Activated CD4-positive, alpha-beta T cell treated with anti-CD3 and anti-CD28 coated beads for 24 hours (primary cell): ENCODE results near the gene ATAT1.
"Not testable (repeated sequence)": the region's sequence is repeated elsewhere in the genome, so short reads cannot be mapped to it uniquely, and the experiment has no call there.

Source experiments
- DNase-seq, 2 donors: peaks; one replicate each; pipeline ENCODE4 v3.0.0-alpha.2; 2020; ENCODE audit warnings: low read depth in 2 of 2

ATAT1 gene

DNA sequence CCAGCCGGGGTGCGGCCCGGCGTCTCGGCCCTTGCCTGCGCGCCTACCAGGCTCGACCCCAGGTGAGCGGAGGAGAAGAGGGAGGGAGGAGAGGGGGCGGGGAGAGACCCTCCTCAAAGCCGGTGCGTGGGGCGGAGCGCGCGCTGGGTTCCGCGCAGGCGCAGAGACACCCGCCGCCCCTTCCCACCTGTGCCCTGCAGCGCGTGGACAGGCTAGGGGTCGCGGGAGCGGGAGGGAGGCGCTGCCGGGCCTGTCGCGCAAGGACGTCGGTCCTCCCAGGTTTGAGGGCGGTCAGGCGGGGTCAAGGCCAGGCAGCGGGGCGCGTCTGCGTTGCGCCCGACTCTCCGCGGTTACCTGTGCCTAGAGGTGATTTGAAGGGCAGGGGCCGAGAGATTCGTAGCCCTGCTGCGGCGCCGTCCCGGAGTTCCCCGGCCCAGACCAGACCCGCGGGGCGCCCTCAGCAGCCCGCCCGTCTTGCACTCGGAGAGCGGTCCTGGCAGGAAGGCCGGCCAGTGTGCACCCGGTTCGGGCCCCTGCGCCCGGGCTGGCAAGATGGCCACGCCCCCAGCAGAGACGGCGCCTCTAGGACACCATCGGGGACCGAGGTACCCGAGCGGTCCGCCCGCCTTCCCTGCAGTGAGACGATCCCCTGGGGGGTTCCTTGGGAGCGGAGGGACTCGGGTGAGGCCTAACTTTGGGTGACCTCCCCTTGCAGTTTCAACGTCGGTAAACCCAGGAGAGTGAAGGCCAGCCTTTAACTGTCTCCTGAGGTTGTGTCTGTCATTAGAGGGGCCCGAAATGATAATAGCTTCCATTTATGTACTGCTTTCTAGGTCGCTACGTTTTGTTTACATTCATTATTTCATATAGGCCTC, 20.8 kb downstream of the ATAT1 start:
- DNase-seq = peak; percentile 57 to 60

DNA sequence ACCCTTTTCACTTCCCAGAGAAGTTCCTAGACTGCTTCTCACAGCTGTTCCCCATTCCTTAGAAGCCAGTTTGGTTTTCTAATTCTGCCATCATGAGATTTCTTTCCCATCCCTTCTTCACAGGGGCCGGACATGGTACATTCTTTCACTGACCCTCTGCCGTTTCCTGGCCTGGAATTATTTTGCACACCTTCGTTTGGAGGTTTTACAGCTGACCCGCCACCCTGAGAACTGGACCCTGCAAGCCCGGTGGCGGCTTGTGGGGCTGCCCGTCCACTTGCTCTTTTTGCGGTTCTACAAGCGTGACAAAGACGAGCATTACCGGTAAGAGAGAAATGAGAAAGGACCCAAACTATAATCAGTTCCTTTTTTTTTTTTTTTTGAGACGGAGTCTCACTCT, 24.5 kb downstream of the ATAT1 start:
- DNase-seq = no peak

DNA sequence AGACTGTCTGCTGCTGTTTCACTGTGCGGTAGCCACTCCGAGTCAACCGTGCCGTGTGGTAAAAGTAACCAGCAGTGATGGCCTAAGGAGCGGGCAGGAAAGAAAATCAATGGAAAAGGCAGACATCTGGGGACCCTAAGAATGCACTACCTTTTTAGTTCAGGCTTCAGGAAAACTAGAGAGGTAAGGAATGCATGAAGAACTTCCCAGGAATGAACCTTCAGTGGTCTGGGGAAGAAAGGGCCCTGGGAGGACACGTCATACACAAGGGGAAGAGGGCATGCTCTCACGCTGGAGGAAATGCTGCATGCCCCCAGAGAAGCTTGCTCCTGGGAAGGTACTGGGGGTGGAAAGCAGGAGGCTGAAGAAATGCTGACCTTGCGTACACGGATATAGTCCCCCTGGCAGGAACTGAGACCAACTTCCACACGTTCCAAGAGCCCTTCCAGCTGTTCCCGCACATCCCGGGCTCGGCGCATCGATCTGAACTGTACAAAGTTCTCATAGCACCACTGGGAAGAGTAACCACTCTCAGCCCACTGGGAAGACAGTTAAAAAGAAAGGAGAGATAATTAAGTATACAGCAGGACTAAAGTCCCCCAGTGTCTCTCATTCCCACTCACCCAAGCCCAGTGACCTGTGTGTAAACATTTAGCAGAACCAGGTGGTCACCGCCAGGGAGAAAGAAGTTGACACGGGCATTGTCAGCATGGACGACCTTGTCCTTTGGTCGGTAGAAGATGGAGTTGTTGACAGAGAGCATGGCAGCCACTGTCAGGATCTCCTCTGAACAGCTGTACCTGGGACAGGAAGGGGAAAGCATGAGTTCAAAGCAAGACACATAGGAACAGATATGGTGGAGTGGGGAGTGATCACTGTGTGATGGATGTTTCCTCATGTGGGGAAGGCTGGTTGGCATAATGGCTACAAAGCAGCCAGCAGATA, 28.4 kb downstream of the ATAT1 start:
- DNase-seq = no peak

DNA sequence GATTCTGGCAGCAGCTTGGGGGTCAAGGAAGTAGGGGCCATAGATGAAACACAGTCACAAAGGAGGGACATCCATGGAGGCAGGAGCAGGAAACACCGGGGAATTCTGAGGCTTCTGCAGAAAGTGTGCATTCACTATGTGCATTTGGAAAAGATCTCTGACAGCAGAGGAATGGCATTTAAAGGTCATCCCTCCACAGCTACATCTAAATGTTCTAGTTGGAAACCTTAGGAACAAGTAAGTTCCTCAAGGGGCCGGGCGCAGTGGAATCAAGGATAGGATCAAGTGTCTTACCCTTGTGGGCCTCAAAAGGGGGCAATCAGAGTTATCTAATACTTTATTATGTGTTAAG, 29.0 kb downstream of the ATAT1 start:
- DNase-seq = no peak

DNA sequence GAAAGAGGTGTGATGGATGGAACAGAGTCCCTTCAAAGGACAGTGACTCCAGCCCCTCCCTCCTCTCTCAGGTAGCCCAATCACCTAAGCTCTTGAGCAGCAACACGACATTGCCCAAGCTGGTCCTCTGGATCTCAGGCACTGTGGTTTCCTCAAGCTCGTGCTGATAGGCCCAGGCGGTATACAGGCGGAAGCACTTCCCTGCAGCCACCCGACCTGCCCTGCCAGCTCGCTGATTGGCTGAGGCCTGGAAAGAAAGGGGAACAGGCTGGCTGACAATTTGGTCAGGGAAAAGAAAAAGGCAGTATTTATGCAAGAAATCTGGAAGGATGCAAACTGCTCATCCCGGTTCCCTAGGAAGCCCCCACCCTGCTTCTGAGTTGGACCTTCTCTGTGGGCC, 29.8 kb downstream of the ATAT1 start:
- no peak for DNase-seq

DNA sequence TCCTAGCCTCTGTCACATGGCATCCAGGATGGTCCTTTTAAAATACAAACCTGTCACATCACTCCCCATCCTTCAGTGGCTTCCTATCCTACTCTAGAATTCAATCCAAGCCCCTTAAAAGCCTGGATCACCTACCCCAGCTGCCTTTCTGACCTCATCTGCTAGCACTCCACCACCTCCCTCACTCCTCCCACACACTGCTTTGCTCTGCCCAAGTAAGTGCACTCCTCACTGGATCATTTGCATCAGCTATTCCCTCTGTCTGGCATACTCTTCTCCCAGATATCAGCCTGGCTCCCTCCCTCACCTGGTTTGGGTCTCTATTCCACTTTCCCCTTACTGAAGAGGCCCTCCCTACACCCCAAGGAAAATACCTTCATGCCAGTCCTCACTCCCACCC, 30.8 kb downstream of the ATAT1 start:
- no peak for DNase-seq

DNA sequence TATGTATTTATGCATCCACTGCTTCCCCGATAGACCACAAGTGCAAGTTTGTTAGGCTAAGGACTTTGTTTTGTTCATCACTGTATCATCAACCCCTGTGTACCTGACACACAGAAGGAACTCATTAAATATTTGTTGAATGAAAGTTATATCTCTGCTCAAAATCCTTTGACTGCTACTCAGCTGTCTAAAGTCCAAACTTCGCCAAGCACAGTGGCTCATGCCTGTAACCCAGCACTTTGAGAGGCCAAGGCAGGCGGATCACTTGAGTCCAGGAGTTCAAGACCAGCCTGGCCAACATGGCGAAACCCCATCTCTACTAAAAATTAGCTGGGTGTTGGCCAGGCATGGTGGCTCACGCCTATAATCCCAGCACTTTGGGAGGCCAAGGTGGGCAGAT, 31.2 kb downstream of the ATAT1 start:
- not testable (repeated sequence) for DNase-seq

DNA sequence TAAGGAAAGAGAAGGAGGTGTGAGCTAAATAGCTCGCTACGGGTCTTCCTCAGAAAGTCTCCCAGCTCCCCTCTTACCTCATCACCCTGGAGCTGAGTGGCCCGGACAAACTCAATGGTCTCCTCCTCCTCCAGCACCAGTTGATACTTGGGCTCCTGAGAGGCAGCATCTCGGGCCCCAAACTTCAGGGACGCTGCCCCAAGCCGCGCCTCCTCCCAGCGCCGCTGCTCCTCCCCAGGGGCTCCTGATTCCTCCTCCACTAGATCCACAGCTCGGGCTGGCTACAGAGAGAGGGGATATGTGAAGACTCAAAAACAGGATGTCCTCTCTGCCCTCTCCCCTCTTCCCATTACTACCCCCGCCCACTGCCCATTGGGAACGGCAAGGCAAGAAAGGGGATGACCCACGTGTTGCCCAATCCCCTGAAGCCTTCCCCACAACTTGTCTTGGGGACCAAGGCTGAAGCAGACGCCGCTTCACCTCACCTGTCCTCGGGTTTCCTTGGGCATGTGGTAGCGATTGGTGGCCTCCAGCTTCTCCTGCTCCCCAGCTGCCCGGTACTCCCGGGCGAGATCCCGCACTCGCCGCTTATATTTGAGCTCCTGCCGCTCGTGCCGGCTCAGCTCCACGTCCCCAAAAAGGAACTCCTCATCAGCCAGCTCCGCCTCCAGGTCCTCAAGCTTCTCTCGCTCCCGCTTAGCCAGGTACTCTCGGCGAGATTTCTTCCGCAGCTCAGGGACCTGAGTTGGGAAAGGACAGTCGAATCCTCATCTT, 38.5 kb downstream of the ATAT1 start:
- no peak for DNase-seq

DNA sequence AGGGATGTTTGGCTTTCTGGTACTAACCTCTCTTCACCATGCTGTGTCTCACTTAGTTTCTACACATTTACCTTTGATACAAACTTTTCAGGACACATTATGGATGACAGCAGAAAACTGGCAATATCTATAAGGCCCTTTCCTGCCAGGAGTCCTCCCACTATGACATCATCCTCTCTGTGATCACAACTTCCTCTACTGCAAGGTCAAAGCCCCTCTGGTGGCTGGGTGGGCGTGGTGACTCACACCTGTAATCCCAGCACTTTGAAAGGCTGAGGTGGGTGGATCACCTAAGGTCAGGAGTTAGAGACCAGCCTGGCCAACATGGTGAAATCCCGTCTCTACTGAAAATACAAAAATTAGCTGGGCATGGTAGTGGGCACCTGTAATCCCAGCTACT, 39.6 kb downstream of the ATAT1 start:
- DNase-seq = not testable (repeated sequence)

DNA sequence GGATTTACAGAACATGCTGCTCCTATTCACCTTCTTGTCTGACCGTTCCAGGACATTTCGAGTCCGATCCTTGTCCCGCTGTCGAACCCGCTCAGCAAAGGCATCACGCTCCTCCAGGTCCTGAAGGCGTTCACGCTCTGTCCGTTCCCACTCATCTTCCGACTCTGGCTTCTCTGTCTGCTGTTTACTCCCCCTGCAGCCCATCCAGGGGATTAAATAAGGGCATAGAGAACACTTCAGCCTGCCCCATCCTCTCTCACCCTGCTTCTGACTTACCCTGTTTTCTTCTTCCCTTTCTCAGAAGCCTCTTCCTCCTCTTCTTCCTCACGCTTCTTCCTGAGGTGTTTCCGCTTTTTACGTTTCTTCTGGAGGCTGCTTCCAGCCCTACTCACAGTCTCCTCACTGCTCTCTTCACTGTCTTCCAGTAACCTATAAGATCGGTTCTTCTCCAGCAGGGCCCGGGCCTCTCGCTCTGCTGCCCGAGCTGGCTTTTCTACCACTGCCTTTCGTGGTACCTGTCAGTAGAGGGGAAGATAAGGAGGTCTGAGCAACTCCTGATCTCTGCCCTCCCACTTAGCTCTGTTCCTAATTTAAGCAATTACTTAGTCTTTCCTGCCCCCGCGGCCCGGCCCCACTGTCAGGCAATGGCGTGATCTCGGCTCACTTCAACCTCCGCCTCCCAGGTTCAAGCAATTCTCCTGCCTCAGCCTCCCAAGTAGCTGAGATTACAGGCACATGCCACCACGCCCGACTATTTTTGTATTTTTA, 44.3 kb downstream of the ATAT1 start:
- DNase-seq = no peak

DNA sequence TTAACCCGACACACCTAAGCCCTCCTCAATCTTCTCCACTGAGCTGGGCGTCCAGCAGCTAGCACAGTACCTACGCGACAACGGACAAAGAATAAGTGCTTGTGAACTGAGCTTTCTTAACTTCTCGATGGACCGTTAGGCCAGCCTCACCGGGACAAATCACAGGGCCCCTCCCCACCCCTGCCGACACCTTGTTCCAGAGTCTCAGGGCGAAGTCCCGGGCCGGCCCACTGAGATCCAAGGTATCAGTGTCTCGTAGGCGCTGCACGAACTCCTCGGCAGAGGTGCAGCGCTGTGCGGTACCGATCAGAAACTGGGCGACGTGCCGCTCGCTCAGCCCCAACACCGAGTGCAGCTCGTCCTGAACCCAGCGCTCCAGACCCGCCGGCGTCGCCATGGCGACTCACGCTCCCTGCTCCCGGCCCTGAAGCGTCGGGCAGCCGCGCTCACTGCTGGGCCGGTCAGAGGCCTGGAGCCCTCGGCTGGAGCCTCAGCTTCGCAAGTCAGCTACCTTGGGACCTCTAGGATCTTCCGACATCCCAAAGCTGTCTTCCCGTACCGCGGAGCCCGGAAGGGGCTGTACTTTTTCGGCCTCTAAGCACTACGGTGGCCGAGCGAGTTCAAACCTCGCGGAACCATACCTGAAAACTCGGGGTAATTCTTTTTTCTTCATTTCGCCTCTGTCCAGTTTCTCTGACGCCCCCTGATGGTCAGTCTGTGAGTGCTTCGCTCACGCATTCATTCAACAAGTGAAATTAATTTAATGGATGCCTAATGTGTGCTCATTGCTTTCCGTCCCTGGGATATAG, 46.0 kb downstream of the ATAT1 start, which contains the start of gene DHX16:
Gene DHX16 (minus strand): TSS at position 562 of the 809 bp plus-strand sequence. CDS start 165 bp downstream, at position 397.
- DNase-seq = peak; percentile 83 to 88

DNA sequence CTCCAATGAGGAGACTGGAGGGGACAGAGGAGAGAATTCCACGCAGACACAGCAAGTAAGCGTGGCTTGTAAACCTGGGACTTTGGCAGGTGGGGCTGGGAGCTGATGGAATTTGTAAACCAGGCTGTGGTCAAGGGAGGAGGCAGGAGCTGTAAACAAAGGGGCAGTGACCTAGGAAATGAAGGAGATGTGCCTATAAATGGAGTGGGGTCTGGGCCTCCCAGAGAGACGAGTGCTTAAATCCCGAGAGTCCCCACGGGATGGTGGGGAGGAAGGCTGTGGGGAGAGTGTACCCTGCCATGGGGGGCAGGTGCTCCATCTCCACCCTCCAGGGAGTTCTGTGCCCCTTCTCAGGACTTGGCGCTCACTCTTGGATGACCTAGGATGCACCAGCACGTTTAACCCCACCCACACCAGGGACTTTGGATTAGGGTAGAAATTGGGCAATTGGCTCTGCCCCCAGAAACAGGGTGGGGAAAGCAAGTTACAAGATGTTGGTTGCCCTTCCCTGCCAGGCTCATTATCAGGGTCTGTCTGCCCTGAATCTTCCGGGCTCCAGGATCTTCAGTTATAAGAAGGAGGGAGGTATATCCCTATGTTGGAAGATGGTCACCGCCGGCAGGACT, 50.1 kb downstream of the ATAT1 start:
- DNase-seq = no peak

DNA sequence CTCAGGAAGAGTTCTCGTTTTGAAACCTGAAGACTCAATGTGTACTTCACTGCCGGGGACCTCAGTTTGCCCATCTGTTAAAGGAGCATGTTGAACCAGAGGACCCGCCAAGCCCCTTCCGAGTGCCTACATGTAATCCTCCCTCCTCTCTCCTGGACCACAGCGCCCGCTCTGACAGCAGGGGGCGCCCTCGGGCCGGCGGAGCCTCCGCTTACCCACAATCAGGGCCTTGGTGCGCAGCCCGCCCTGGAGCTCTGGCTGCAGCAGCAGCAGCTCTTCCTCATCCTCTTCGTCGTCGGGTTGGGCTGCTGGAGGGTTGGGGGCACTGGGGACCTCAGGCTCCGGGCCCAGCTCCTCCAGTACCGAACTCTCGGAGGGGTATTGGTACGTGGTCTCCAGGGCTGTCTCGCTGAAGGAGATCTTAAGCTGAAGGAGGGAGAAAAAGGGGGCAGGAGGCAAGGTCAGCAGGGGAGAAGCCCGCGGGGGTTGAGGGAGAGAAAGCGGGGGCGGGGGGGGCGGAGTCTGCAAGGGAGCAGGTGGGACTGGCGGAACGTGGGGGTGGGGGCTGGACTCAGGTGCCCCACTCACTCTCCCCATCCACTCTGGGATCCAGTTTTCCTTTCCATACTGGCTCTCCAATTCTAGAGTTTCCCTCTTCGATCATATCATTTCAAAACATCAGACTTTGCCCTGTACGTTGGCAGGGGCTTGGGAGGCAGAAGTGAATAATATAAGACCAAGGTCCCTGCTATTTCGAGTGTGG, 52.5 kb downstream of the ATAT1 start:
- DNase-seq = peak; percentile 91

DNA sequence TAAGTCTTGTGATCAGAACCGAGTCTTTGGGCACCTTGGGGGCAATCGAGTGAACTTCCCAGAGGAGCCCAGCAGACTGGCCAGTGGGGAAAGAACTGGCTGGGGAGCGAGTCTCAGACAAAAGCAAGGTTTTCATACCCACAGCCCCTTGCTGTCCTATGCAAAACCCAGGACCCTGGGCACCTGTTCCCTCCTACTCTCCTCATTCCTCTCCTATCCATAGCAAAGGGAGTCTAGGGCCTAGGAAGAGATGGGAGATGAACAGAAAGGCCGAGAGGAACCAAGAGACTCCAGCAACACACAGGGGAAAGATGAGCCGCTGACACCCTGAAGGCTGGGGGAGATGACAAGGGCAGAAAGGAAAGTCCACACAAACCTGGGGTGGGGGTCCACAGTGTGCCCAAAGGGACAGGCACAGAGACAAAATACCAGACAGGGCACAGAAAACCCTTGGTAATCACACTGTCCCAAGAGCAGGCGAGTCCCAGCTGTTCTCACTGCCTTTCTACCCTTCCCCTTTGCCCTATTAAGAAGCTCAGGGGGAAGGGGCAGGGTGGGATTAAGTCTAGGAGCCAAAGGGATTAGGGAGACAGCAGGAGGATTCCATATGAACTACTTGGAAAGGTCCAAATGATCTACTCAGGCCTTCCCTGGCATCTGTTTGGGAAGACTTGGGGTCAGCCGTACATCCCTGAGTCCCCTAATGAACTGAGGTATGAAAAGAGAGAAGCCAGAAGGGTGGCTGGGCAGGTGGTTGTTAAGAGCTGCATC, 53.3 kb downstream of the ATAT1 start:
- no peak for DNase-seq

DNA sequence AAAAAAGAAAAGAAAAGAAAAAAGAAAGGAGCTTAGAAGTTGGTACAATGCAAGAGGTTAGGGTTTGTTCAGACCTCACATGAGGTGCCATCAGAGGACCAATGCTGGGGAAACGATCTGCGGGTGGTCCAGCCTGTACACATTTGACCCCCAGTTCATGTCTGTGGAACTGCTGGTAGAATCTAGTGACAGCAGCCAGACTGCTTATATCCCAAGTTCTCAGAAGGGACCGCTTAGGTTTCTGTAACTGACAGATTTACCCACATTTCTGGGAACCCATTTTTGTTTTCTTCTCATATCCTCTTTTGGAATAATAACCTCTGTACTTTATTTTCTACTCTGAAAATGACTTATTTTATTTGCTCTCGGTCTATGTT, 55.1 kb downstream of the ATAT1 start:
- no peak for DNase-seq

DNA sequence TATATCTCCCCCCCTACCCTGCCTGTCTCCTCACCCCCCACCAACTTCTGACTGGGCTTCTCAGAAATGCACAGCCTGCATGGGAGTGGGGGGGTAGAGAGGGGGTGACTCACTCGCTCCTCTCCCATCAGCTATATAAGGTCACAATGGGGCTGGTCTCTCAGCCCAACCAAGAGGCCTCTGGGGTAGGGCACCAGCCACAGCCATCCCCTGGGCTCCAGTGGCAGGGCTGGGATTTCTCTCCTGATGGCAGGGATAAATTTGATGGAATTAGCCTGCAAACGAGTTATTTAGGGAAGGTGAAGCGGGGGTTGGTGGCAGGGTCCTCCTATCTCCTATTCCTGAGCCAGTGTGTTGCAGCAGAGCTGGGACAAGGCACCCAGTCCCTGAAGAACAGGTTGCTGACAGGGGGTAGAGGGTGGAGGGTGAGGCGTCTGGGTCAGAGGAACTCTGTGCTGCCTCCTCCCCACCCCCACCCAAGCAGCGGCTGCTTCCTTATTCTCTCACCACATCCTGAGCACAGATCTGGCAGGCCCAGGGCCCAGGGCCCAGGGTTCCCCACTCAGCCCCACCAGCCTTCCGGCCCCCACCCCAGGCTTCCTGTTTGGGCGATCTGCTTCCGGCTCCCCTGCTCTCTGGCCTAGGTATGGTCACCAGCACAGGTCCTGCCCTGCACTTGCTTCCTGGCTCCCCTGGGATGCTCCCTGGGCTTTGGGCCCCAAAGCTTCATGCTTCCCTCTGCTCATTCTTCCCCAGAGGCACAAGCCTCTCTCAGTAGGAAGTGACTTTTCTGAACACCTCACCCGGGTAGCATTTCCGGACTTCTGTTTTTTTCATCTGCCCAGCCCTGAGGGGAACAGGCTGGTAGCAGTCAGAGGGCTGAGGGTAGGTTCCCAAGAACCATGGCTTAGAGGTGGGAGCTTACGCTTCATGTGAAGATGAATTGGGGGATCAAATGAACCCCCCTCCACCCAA, 55.8 kb downstream of the ATAT1 start:
- peak; percentile 70 to 74 for DNase-seq
